HG03442 (cell line): ENCODE results near the gene HHLA2.

ENCODE experiments used
- ATAC-seq: cut with Tn5 transposase; IDR thresholded peaks from one replicate; pipeline ENCODE4 v1.9.1; 2021; ENCODE audit warnings: mild to moderate bottlenecking, moderate library complexity; ENCODE audit not compliant: unreplicated experiment

Gene HHLA2

DNA sequence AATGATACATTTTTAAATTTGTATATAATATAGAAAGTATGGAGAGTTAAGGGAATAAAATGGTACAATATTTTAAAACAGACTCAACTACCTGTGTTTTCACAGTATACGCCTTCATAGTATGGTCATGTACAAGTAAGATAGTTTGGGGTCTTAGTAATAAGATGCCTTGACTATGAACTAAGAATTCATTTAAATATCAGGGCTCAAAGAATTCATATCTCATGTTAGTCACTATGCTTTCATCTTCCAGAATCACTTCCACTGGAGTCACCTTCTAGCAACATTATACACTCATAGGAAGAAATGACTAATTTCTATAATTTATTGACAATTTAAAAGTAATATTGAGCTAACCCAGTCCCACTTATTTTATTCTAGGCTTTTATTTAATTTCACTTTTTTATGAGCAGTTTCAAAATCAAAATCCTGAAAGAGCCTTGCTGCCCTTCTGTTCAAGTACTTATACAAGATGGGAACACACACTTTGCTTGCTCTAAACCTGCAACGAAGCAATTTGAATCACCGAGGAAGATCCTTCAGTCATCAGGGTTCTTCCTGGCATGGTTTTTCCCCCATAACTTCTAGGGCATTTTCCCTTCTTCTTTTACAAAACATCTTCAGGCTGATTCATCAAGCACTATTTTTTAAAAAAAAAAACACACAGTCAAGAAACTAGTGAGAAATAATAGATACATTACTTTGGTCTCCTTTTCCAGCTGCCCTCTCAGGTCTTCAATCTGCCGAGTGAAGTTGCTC lies 119.9 kb downstream of the HHLA2 start:
- no peak for ATAC-seq

DNA sequence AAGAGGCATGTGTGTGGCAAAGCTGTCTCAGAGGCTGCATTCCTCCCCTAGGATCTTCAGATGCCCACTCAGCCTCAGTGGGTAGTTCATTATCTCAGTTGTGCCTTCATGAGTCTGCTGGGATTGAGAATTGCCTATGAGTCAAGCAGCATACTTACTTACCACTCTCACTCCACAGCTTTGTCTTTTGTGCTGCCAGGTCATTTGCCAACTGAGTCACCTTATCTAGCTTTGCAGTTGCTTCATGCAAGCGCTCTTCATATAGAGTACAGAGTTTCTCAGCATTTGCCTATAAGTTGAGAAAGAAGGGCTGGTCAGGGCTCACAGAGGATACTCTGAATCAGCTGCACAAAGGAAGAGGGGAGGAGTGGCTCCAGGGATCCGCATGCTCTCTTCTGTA lies 124.6 kb downstream of the HHLA2 start:
- no peak for ATAC-seq
